TTC549 (cell line): ENCODE results near the gene EIF4EBP2.

Experiments used
- FAIRE-seq: peaks from 2 replicates; lab custom pipeline; 2012; peaks lifted over from hg19 to GRCh38; lab: Jason Lieb, UNC

The EIF4EBP2 gene

DNA sequence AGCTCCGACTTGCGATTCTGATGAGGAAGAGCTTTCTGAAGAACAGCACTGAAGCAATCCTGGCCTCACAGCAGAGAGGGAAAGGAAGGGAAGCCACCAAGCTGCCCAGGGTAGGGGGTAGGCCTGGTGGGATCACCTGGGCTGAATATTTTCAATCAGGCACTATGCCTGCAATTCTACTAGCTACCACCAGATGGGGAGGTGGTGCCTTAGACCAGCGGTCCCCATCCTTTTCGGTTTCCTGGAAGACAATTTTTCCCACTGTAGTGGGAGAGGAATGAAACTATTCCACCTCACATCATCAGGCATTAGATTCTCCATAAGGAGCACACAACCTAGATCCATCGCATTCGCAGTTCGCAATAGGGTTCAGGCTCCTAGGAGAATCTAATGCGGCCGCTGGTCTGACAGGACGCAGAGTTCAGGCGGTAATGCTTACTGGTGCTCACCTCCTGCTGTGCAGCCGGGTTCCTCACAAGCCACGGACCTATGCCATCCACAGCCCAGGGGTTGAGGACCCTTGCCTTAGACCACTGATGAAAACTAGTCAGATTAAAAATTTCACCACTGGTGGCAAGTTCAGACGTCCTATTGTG, 24.3 kb upstream of the EIF4EBP2 start:
- FAIRE-seq, result no peak

GRCh38 chr10:70380350-70381135, 23.4 kb upstream of the EIF4EBP2 start:
- FAIRE-seq, result no peak

DNA sequence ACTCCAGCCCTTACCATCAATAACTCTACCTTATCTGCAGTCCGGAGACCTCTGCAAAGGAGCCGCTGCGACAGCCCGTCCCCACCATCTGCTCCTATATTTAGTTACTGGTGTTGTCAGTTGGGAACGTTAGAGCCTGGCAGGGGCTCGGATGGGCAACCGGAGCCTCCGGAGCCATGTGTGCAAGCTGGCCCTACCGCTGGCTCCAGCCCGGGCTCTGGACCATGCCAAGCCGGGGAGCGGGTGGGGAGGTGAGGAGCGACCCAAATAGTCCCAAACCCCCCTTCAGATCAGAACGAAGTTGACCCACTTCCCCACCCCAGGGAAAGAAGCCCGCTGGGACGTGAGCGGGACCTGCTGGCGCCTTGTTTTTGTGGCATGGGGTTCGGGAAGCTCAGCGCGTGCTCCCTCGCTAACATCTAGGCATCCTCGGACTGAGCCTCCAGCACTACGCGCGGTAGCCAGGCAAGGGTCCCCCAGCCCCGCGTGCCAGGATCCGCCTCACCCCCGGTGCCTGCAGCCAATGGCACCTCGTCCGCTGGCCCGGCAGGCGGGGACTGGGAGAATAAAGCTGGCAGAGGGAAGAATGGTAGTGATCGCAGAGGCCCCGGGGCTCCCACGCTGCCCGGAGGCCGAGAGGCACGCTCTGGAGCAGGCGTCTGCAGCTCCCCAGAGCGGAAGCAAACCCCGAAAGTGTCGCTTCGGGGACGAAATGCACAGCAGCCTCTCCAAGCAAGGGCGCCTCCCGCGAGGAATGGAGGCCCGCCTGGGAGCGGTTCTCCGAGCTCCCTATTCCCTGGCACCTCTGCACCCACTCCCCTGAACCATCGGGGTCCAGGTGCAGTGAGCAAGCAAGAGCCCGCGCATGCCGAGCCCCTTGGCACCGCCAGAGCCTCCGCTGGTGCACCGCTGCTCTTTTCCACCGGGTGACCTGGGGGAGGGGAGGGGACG, 22.2 kb upstream of the EIF4EBP2 start:
- FAIRE-seq, result no peak

GRCh38 chr10:70391654-70392053, 12.3 kb upstream of the EIF4EBP2 start:
- FAIRE-seq, result no peak

DNA sequence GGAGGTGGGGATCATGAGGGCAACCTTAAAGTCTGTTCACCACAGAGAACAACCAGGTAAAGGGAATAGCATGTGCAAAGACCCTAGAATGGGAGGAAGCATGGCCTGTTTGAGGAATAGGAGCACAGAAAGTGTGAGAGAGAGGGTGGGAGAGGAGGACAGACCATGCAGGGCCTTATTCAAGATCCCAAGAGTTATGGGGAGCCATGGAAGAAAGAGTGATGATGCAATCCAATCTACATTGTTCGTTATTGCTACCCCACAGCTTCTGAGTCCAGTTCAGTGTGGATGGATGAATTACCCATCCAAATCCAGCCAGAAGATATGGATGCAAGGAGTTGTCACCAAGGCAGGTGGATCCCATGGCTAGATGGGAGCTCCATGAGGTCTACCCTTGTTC, 7.8 kb upstream of the EIF4EBP2 start:
- FAIRE-seq, result no peak

GRCh38 chr10:70399177-70399576, 4.8 kb upstream of the EIF4EBP2 start:
- FAIRE-seq, result no peak

GRCh38 chr10:70403483-70404035, 386 bp upstream of the EIF4EBP2 start:
- FAIRE-seq, result no peak

DNA sequence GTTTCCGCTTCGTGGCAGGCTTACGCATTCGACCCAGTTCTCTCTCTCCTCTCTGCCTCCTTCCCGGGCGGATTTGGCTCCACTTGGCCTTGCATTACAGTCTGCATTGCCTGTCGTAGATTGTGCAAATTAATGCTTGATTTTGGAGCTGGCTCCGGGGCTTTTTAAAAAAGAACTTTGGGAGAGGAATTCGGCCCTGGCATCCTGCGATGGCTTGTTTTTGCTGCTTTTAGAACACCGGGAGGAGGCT, 767 bp downstream of the EIF4EBP2 start:
- no peak for FAIRE-seq

- no peak for FAIRE-seq
Measured at GRCh38 chr10:70405037-70405824, 1.3 kb downstream of the EIF4EBP2 start.

- FAIRE-seq, result no peak
Measured at GRCh38 chr10:70409772-70410171, 5.8 kb downstream of the EIF4EBP2 start.

GRCh38 chr10:70410608-70411007, 6.7 kb downstream of the EIF4EBP2 start:
- FAIRE-seq, result no peak

DNA sequence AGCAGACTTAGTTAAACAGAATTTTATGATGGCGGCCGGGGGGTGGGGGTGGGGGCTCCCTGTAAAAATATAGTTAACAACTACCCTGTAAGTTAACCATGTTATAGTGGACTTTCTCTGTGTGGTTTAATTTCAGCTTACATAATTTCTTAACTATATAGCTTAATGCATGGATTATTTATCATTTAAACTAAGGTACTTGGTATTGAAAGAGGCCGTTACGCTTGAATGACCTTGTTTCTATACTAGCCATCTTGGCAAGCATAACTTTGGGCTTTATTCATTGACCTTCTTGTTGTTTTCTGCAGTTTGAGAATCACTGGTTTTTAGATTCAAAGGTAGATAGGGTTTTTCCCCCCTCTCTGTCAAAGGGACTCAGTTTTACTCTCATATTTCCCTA, 8.4 kb downstream of the EIF4EBP2 start:
- no peak for FAIRE-seq

DNA sequence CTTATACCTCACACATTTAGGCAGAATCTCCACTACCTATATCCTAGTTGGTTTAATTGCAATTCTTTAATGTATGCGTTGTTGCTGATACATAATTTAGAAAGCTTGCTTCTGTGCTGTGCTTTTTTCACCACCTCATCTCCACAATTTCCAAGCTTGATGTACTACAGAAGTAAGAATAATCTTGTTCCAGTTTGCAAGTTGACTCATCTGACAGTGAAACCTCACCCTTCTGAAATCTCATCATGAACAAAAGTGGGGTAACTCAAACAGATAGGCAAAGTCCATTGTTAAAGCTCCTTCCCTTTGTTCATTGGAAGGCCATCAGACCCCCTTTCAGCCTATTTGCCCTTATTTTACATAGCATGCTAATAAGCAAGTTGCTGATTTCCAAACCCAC, 13.6 kb downstream of the EIF4EBP2 start:
- no peak for FAIRE-seq

- FAIRE-seq, result no peak
Measured at GRCh38 chr10:70418229-70418628, 14.3 kb downstream of the EIF4EBP2 start.

DNA sequence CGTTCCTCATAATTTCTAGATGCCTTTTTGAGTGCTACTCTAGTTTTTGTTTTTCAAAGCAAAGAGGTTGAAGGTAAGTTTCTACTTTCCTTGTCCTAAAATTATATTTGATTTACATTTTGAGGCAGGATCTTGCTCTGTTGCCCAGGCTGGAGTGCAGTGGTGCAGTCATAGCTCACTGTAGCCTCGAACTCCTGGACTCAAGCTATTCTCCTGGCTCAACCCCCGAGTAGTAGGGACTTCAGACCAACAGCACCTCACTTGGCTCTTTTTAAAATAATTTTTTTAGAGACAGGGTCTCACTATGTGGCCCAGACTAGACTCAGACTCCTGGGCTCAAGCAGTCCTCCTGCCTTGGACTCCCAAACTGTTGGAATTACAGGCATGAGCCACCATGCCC, 14.8 kb downstream of the EIF4EBP2 start:
- no peak for FAIRE-seq

DNA sequence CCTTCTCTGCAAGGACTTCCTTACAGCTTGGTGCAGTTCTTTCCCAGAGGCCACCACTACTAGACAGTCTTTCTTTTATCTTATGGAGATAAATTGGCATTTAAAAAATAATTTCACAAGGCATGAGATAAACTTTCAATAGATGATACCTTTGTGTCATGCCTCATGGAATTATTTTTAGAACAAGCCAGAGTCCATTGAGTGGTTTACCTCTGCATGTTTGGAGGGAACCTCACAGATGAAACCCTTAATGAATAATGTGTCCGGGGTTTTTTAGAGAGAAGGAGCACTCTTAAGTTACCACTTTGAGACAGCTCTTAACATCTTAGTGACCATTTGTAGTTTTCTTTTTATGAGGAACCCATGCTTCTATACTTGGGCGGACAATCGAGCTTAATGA, 20.4 kb downstream of the EIF4EBP2 start:
- no peak for FAIRE-seq

- no peak for FAIRE-seq
Measured at GRCh38 chr10:70425096-70425495, 21.2 kb downstream of the EIF4EBP2 start.

GRCh38 chr10:70426823-70427222, 22.9 kb downstream of the EIF4EBP2 start:
- FAIRE-seq, result no peak

GRCh38 chr10:70430493-70431445, 26.8 kb downstream of the EIF4EBP2 start:
- no peak for FAIRE-seq

GRCh38 chr10:70432101-70432500, 28.2 kb downstream of the EIF4EBP2 start:
- FAIRE-seq, result no peak
